GM21786 (cell line): Measurements from ENCODE around the gene EIF4G1.

Experiments
- ATAC-seq: cut with Tn5 transposase; IDR thresholded peaks from one replicate; pipeline ENCODE4 v1.9.1; 2021; ENCODE audit not compliant: unreplicated experiment

EIF4G1 gene

DNA sequence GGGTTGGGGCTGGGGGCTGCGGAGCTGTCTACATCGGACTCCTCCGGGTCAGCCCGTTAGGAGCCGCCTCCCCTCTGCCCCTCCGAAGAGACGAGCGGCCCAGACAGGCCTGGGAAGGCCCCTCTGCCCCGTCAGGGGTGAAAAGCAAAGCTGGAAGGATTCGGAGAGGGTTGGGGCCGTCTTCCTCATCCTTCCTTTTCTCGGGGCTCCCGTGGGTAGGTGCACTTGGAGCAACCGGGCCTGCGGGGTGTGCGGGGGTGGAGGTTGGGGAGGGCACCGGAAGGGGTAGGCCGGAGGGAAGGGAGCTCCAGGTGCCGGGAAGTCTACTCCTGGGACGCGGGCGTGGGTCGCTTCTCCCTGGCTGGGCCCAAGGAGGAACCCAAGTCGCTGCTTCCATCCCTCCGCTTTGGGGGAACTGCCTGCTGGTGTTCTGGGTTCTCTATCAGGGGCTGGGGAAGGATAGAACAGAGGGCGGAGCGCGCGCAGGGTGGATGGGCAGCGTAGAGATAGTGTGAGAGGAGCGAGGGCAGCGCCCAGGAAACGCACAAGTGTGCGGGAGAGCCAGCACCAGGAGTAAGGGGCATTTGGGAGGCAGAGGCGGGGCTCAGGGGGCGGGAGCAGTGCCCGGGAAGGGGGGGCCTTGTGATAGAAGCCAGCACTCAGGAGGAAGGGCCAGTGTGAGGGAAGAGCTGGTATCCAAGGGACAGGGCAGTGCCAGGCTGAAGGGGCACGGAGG is 47.7 kb downstream of the EIF4G1 start:
- peak; percentile 2 for ATAC-seq

DNA sequence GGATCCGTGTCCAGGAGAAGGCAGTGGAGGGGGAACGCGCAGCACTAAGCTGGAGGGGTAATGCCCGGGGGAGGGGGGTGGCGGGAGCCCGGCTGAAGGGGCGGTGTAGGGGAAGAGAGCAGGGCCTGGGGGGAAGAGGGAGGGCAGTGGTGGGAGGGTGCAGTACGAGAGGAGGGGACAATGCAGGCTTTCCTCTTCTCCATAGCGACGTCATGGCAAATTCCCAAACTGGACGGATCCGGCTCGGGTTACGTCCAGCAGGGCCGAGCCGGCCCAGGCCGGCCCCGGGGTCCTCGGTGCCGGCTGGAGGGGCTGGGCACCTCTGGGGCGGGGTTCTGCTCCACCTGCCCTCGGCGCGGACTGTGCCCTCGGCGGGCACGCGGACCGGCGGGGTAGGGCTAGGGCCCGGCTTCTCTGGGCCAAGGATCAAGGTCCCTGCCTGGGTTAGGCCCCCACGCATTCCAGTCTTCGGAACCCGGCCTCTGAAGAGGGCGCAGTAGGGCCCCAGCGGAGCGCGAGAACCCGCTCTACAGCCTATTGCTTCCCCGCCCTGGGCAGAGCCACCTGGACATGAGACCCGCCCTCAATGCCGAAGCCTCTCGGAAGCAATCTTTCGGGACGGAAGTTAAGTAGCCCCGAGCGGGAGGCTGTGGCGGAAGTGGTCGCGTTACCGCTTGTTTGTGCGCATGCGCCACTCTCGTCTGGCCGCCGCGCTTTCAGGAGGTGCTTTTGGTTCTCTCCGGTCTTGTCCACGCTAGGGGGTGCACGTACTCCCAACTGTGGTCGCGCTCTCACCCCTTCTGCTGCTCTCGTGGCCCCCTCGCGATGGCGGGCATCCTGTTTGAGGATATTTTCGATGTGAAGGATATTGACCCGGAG is 48.5 kb downstream of the EIF4G1 start:
- peak; percentile 88 for ATAC-seq

DNA sequence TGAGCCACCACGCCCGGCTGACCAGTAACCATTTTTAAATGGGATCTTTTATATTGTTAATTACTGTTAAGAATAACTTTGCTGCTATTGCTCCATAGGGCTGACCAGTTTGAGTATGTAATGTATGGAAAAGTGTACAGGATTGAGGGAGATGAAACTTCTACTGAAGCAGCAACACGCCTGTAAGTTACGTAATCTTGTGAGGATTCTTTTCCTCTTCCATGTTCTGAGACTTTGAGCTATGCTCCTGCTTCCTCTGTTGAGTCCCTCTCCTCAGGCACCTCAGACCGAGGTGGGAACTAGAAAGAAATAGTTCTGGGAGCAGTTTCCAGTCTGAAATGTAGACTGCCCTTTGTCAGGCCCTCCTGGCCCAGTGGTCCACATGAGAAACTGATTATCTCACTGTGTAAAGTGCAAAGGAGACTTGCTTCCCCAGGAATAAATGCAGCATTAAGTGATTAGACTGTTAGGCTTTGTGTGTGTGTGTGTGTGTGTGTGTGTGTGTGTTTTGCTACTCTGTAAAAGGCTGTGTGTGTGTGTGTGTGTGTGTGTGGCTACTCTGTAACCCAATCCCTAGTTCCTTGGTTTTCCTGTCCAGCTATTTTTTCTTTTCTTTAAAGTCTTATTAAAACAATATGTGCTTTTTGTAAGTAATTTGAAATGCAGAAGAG is 52.3 kb downstream of the EIF4G1 start:
- ATAC-seq: no peak

DNA sequence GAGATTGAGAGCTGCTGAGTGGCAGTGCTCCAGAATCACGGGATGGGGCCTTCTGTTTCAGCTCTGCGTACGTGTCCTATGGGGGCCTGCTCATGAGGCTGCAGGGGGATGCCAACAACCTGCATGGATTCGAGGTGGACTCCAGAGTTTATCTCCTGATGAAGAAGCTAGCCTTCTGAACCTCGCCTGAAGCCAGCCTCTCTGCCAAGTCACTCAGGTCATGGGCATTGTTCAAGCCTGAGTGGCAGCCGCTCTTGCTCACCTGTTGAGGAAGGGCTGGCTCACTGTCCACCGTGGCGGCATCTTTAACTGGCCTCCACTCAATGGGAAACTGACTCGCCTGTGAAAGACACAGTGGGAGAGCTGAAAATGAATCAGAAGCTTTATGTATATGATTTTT is 53.7 kb downstream of the EIF4G1 start:
- no peak for ATAC-seq

DNA sequence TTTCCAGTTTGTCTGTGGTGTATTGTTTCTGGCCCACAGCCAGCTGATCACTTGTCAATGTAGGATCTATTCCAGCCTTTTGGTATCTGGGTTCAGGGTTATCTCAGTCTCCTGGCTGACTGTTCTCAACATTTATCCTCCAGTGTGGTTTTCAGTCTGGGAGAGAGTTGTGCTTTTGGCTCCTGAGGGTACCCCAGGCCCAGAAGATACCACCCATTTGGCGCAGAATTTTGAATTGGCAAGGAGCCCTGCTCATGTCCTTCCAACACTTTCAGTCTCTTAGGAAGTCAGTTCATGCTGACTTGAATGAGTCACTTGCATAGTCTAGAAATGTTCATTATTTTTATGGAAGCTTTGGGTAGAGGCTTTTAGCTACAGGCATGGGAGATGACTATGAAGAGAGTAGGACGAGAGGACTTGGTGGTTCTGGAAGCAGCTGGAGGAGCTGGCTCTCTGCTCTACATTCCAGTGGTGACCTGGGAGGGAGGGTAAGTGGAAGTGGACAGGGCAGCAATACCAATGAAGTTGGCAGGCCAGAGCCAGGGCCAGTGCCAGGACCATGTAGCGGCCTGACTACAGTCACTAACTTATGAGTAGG is 54.3 kb downstream of the EIF4G1 start:
- ATAC-seq: no peak

DNA sequence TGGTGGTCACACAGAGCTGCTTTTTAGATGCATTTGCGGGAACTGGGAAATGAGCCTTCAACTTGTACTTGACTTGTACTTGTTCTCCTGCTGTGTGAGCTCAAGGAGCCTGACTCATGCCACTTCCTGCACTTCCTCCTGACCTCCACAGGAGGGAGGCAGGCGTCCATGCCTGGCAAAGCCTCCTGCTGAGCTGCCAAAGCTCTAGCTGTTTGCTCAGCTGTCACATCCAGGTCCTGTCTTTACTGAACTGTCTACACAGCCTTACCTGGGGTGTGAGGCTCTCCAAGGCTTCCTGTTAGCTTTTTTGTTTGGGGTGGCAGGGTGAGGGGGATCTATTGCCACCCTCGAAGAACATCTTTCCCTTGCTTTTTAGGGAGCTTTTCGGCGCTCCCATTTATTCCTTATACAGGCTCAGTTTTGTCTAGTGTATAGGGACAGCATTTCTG is 57.2 kb downstream of the EIF4G1 start:
- ATAC-seq: no peak

DNA sequence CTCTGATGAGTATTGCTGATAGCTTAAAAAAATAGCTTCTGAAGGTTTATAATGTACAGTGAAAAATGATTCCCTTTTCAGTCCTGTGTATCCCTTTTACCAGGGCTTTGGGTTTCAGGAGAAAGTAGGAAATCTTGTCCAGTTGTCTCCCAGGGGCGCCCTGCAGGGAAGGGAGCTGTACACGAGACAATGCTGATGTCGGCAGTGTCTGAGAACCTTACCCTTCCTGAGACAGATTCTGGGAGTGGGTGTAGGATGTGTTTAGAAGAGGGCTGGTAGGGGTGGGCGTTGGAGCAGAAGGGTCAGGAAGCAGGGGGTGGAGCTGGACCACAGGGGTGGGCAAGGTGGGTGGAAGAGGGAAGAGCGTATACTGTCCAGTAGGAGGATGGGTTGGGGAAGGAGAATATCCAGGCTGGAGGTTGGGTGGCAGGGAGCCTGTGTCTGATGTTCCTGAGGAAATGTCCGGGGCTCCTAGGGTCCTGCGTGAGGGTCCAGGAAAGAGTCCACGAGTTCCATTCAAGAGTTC is 58.0 kb downstream of the EIF4G1 start:
- no peak for ATAC-seq

DNA sequence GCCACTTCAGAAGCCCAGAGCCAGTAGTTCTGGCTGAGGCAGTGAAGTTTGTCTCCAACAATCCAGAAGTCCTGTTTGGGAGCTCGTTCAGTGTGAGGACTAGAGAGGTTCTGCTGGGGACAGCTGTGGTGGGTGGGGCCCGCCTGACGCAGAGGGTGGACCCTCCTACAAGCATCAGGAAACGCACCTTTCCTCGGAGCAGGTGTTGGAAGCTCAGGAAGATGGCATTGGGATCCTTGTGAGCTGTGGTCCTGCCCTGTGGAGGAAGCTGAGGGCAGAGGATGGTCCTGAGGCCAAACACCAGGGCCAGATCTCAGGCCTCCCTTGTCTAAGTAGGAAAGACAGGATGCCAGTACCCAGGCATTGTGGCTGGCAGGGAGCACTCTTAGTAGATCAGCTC is 58.5 kb downstream of the EIF4G1 start:
- no peak for ATAC-seq

DNA sequence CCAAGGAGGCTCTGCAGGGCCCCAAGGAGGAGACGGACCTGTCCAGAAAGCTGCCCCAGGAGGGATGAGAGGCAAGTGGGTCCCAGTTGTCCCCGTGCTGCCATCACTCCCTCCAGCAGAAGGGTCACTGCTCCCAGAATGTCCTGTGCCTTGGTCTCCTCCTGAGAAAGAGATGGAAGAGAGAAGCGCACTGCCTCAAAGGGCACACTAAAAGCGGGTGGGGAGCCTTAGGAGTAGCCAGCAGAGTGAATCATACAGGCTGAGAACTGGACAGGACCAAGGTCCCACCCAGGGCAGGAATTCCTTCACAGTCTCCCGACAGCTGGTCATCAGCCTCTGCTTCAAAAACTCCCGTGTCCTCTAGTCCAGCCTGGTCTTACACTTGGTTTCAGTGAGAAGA is 59.0 kb downstream of the EIF4G1 start:
- ATAC-seq: no peak

DNA sequence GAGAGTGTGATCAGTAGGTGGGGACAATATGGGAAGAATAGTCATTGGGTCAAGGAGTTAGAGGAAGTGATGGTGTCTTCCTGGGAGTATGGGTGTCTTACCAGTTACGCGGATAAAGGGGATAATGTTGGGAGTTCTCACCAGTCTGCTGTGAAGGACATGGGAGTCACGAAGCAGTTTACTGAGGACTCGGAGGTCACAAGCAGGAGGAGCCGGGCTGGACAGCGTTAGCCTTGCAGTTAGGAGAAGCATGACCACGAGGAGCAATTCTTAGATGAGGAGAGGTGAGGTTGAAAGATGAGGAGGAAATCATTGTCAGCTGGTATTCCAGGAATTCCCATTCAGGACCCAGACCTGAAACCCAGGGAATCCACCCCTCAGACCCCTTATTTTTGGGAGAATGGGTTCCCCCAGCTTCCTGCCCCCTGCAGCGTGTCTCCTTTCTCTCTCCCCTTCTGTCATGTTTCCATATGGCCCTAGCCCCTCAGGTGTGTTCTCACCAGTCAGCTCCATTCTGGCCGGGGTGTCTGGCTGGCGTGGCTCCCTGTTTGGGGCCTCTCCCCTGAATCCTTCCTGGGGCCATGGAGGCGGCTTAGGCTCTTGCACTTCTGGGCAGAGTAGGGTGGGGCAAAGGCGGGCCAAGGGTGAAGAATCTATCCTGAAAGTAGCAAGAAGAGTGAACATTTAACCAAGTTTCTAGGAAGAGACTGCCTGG is 61.5 kb downstream of the EIF4G1 start:
- ATAC-seq: no peak

DNA sequence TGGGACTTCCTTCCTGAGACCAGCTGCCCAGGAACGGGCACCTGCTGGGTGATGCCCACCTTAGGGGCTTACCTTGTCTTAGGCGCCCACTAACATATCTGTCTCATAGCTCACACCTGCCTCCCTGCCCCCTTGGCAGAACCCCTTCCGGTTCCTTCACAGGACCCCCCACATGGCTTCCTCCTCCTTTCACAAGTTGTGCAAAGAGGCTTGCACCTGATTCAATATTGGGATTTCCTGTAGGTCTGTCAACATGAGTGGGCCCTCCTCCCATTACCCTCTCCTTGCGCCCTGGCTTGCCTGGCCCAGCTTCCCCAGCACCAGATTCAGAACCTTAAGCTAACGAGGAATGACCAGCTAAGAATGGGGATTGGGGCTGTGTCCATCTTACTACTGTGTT is 63.0 kb downstream of the EIF4G1 start:
- ATAC-seq: no peak

DNA sequence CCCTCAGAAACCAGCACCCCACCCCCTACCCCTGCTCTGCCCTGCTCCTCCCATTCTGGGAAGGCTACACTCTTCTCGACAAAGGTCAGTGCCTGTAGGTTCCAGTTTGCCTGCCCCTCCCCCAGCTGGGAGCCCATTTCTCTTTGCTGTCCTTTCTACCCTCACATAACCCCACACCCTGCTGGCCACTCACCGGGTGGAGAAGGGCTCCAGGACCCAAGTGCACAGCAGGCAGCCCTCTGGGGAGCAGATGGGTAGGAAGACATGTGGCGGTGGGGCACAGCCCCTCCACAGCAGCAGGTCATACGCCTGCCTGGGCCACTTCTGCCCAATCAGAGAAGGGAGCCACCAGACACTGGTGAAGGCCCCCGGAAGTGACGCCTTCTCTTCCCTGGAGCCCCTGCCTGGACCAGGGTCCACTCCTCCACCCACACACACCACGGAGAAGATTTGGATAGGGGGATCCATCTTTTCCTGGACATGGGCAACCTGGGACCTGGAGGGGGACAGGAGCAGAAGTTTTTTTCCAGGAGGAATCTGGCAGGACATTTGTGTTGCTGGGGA is 63.6 kb downstream of the EIF4G1 start, which contains the start of gene THPO:
THPO (minus strand) TSS at position 326 of the 564 bp plus-strand sequence. CDS start 1,948 bp downstream, outside the sequence.
- no peak for ATAC-seq

DNA sequence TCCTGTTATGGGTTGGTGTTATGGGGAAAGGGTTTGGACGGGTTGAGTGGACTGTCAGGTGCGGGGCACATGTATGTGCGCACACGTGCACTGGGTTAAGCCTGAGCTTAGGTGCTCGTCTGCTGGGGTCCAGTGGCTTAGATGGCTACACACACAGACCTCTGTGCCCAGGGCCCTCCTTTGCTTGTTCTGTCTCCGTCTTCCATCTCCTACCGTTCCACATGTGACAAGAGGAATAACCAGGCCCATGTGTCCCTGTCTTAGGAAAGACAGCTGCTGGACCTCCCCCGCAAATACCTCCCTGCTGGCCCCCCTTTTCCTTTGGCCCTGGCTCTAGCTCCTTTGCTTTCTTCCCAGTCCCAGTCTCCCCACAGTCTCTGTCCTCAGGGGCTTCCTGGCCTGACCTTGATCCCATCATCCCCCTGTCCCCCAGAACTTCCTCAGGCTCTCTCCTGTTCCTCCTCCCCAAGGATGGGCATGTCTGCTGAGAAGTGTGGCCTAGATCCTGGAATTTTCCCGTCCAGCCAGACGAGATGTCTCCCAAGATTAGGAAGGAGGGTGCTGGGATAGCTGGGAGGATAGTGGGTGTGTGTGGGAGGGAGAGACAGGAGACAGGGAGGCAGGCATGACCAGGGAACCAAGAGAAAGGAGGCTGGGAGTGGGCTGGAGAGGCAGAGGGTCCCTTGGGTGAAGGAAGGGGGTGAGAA is 64.4 kb downstream of the EIF4G1 start:
- ATAC-seq: no peak

DNA sequence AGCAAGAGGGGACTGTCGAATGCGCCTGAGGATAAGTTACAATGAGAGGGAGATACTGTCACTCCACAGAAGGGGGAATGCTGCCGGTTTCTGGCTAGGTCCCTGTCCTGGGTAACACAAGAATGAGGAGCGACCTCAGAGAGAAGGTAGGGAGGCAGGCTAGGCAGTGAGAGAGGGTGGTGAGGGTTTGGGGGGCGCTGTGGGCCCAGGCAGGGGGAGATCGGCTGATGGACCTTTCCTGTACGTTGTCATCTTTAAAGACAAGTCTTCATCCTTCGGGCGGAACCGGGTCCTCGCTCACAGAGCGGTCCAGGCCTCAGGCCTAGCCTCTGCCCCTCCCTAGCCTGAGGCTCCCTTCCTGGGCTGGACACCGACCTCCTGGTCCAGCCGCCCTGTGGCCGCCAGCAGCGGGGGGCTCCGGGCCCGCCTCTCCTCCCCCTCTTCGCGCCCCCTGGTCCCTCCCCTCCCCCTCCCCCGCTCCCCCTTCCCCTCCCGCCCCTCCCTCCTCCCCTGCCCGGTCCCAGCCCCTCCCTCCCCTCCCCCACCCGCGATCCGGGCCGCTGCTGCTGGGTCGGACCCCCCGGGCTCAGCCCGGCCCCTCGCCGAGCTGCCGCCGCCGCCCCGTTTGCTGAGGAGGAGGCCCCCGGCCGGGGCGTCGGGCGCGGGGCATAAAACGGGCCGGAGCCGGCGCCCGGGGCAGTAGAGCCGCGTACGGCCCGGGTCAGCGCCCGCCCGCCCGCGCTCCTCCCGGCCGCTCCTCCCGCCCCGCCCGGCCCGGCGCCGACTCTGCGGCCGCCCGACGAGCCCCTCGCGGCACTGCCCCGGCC is 65.2 kb downstream of the EIF4G1 start, which contains the start of gene CHRD:
CHRD (plus strand) TSS at position 697 of the 827 bp plus-strand sequence. CDS start 265 bp downstream, outside the sequence.
- ATAC-seq: no peak

DNA sequence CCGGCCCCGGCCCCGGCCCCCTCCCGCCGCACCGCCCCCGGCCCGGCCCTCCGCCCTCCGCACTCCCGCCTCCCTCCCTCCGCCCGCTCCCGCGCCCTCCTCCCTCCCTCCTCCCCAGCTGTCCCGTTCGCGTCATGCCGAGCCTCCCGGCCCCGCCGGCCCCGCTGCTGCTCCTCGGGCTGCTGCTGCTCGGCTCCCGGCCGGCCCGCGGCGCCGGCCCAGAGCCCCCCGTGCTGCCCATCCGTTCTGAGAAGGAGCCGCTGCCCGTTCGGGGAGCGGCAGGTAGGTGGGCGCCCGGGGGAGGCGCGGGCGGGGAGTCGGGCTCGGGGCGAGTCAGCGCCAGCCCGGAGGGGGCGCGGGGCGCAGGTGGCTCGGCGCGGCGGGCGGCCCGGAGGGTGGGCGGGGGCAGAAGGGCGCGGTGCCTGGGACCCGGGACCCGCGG is 65.8 kb downstream of the EIF4G1 start:
- ATAC-seq: no peak

DNA sequence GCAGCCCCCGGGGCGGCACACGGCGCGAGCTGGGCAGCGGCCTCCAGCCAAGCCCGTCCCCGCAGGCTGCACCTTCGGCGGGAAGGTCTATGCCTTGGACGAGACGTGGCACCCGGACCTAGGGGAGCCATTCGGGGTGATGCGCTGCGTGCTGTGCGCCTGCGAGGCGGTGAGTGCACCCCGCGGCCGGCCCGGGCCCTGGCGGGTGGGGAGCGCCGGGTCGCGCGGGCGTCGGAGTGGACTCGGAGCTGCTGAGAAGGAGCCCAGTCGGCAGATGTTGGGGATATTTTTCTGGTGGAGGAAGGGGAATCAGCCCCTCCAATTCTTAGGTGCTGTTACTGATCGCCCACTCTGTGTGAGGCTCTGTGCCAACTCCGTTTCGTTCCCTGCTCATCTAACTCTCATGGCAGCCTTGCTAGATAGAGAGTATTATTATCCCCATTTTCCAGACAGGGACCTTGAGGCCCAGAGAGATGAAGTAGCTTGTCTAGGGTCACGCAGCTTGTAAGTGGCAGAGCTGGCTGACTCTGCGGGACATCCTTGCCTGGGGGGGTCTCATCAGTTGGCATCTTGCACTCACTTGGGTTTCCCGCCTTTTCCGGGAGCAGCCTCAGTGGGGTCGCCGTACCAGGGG is 66.3 kb downstream of the EIF4G1 start:
- ATAC-seq: no peak
